Breast epithelium (tissue), 4 donors: Measurements from ENCODE around the gene PDSS1. TPM values are rescaled to one million over a fixed set of nuclear protein-coding genes. Genes with fewer than 3 reads are reported as not detected.

Experiments
- DNase-seq, 2 donors: peaks; one replicate each; pipeline ENCODE4 v3.0.0-alpha.2; 2019; ENCODE audit warnings: low spot score in 2 of 2
- H3K27ac ChIP-seq, 2 donors: fragments of 200-600 bp; sonication (generic) in 1 of 2; one replicate each; pipeline ENCODE4 v1.5.1; 2016 to 2019; ENCODE audit warnings: mild to moderate bottlenecking in 1 of 2
- H3K27me3 ChIP-seq, 2 donors: fragments of 200-600 bp; sonication (generic) in 1 of 2; one replicate each; pipeline versions ENCODE4 v1.5.1 to v1.6.0; 2017 to 2019; ENCODE audit warnings: control low read depth in 1 of 2, mild to moderate bottlenecking in 1 of 2
- H3K36me3 ChIP-seq: fragments of 200-600 bp; one replicate; pipeline ENCODE4 v1.5.1; 2019
- H3K4me1 ChIP-seq, 2 donors: fragments of 200-600 bp; sonication (generic); one replicate each; pipeline ENCODE4 v1.5.1; 2016 to 2019; ENCODE audit warnings: control low read depth in 1 of 2
- H3K4me3 ChIP-seq, 3 donors: fragments of 200-600 bp; sonication (generic); 1 replicate in 2 of 3; 2 replicates in 1 of 3; pipeline ENCODE4 v1.5.1; 2016 to 2019; ENCODE audit warnings: mild to moderate bottlenecking in 3 of 3, moderate library complexity in 2 of 3
- H3K9me3 ChIP-seq, 2 donors: fragments of 200-600 bp; sonication (generic) in 1 of 2; one replicate each; pipeline ENCODE4 v1.5.1; 2016 to 2019; ENCODE audit warnings: control low read depth in 1 of 2
- CTCF ChIP-seq, 3 donors: fragments of 450-650 bp; IDR thresholded peaks; one replicate each; pipeline ENCODE4 v1.5.1; 2016 to 2017; ENCODE audit warnings: antibody characterized with exemption in 3 of 3, mild to moderate bottlenecking in 3 of 3, moderate library complexity in 3 of 3
- POLR2A ChIP-seq: fragments of 450-650 bp; IDR thresholded peaks from one replicate; pipeline ENCODE4 v1.6.1; 2016; ENCODE audit warnings: antibody characterized with exemption, mild to moderate bottlenecking, moderate library complexity
- POLR2AphosphoS5 ChIP-seq, 3 donors: sonication (generic); formaldehyde crosslinking; IDR thresholded peaks; one replicate each; pipeline ENCODE4 v1.6.1; 2017; ENCODE audit warnings: antibody characterized with exemption in 3 of 3
- intact Hi-C: fragments of 100-400 bp; cut with DNase I; formaldehyde crosslinking; loops from one replicate; pipeline ENCODE4 v1.15.1; 2023; ENCODE audit warnings: low total_unique reads
- total RNA-seq, 3 donors: library from RNA; depleted of rRNA; stranded (reverse); fragments of >200 nt; gene quantifications; one replicate each; pipeline ENCODE4 v1.1.0, GENCODE V29; 2016

The PDSS1 gene
- total RNA-seq, 3 donors from 2014 or later, result 2.7 to 8.2 (median 7.8) TPM

DNA sequence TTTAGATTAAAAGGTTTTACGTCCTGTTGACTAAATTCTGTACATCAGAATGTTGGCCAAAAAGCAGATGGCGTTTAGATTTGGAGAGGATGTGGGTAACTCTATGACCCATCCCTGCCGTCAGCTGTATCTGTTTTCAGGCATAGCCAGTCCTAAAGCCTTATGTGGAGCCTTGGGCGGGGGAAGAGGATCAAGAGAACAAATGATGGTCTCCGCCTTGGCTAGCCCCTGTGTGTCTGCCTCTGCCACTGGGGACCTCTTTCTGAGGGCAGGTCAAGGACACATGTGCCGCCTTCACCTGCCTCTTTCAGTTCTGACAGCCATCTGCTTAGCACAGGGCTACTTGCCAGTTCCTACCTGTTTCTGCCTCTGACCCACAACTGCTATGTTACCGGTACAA is 24.1 kb downstream of the PDSS1 start:
- TF ChIP-seq POLR2AphosphoS5 (IDR thresholded peaks at IDR 0.05) (no peak), CTCF (IDR thresholded peaks at IDR 0.05) (no peak), POLR2A (no peak)
- intact Hi-C loops, result loop anchor here (10.0 kb wide), 1 partner anchor 163 kb away; no protein-coding TSS in a partner anchor
- no peaks in the 10 kb centered on the region for H3K9me3 ChIP-seq

DNA sequence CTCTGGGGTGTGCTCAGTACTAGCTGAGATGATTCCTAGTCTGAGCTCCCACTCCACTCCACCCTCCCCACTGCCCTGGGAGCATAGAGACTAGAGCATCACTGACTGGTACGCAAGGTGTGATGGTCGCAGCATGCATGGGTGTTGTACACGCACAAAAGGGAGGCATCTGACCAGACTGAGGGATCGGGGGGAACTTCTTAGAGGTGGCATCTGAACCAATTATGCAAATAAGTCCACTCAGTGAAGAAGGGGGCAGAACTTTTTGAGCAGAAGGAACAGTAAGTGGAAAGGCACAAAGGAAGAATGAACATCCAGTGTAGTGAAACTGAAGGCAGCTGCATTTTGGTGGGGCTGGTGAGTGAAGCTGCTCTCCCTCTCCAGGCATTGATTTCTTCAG is 25.5 kb downstream of the PDSS1 start:
- no peaks in the 10 kb centered on the region for H3K4me1 ChIP-seq
- no peak overlapping the region for H3K4me3 ChIP-seq
- TF ChIP-seq POLR2AphosphoS5 (IDR thresholded peaks at IDR 0.05) (no peak), CTCF (IDR thresholded peaks at IDR 0.05) (no peak), POLR2A (no peak)
- no peak for DNase-seq
- no peaks in the 10 kb centered on the region for H3K27me3 ChIP-seq
- intact Hi-C loops, result loop anchor here (10.0 kb wide), 1 partner anchor 162 kb away; no protein-coding TSS in a partner anchor
- no peaks in the 10 kb centered on the region for H3K36me3 ChIP-seq
- H3K9me3 ChIP-seq, result no peaks in the 10 kb centered on the region
- no peak overlapping the region for H3K27ac ChIP-seq

More for the DNA sequence above, 24.1 kb downstream of the PDSS1 start:
- Histone ChIP-seq H3K36me3 (no peaks in the 10 kb centered on the region), H3K27ac (no peak overlapping the region), H3K27me3 (no peaks in the 10 kb centered on the region), H3K4me3 (no peak overlapping the region), H3K4me1 (no peaks in the 10 kb centered on the region)
- no peak for DNase-seq

- H3K9me3 ChIP-seq, result no peaks in the 10 kb centered on the region
- no peaks in the 10 kb centered on the region for H3K36me3 ChIP-seq
- peak in 1 of 2 donors; percentile 71 for DNase-seq
- H3K27me3 ChIP-seq, result no peaks in the 10 kb centered on the region
- no peaks in the 10 kb centered on the region for H3K4me1 ChIP-seq
- TF ChIP-seq POLR2AphosphoS5 (IDR thresholded peaks at IDR 0.05), result no peak
- TF ChIP-seq CTCF (IDR thresholded peaks at IDR 0.05), result peak; percentile 74 to 80 (median 79)
- intact Hi-C loops, result loop anchor here (10.0 kb wide), 1 partner anchor 159 kb away; no protein-coding TSS in a partner anchor
- no peak overlapping the region for H3K27ac ChIP-seq
- H3K4me3 ChIP-seq, result no peak overlapping the region
Observed at GRCh38 chr10:26725837-26726727, 28.6 kb downstream of the PDSS1 start.

DNA sequence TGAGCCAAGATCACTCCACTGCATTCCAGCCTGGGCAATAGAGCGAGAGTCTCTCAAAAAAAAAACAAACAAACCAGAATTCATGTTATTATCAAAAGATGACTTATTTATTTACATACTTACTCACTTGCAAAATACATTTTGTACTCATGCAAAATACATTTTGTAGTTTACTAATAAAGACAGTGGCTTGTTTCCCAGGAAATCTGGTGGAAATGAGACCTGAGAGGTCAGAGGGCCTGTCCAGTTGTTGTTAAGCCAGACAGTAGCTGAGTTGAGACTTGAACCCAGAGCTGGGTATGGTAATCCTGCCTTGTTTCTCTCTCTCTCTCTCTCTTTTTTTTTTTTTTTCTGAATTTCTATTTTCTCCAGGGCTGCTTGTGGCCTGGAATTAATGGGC is 29.5 kb downstream of the PDSS1 start:
- H3K36me3 ChIP-seq, result no peaks in the 10 kb centered on the region
- no peaks in the 10 kb centered on the region for H3K4me1 ChIP-seq
- H3K27ac ChIP-seq, result no peak overlapping the region
- H3K27me3 ChIP-seq, result no peaks in the 10 kb centered on the region
- H3K9me3 ChIP-seq, result no peaks in the 10 kb centered on the region
- no peak for DNase-seq
- no peak overlapping the region for H3K4me3 ChIP-seq
- intact Hi-C loops, result loop anchor here (10.0 kb wide), 1 partner anchor 158 kb away; no protein-coding TSS in a partner anchor
- no peak for TF ChIP-seq POLR2AphosphoS5 (IDR thresholded peaks at IDR 0.05)
- TF ChIP-seq CTCF (IDR thresholded peaks at IDR 0.05), result no peak
- no peak for TF ChIP-seq POLR2A

GRCh38 chr10:26728957-26729356 is 31.5 kb downstream of the PDSS1 start:
- no peak overlapping the region for H3K27ac ChIP-seq
- intact Hi-C loops, result loop anchor here (10.0 kb wide), 1 partner anchor 156 kb away; no protein-coding TSS in a partner anchor
- TF ChIP-seq CTCF (IDR thresholded peaks at IDR 0.05), result no peak
- no peak for TF ChIP-seq POLR2AphosphoS5 (IDR thresholded peaks at IDR 0.05)
- TF ChIP-seq POLR2A, result no peak

More at GRCh38 chr10:26728957-26729356, 31.5 kb downstream of the PDSS1 start:
- DNase-seq, result no peak
- Histone ChIP-seq H3K4me1 (no peaks in the 10 kb centered on the region), H3K4me3 (no peak overlapping the region), H3K36me3 (no peaks in the 10 kb centered on the region), H3K9me3 (no peaks in the 10 kb centered on the region), H3K27me3 (no peaks in the 10 kb centered on the region)
